IMR-90 (cell line): ENCODE results near the gene DNAH17. TPM values are rescaled to one million over a fixed set of nuclear protein-coding genes. Genes with fewer than 3 reads are reported as not detected.

Experiments used
- ATAC-seq: fragments of 200-7000 bp; cut with Tn5 transposase; 2 replicates; pipeline ENCODE4 v1.9.1; 2020; ENCODE audit warnings: low read depth, mild to moderate bottlenecking, moderate library complexity
- BruUV-seq: library from RNA; stranded (reverse); fragments of 400-500 nt; replicated peaks from 2 replicates; lab custom pipeline; 2021; lab: Mats Ljungman, UMichigan
- CTCF ChIA-PET: fragments of 300-600 bp; formaldehyde crosslinking; extraction: SDS; loops from one replicate; lab custom pipeline; 2021; ENCODE audit warnings: antibody characterized with exemption; lab: Yijun Ruan, JAX
- POLR2A ChIA-PET: fragments of 300-600 bp; sonication (Branson Sonifier 250); formaldehyde crosslinking; loops from one replicate; lab custom pipeline; 2022; ENCODE audit warnings: antibody characterized with exemption; ENCODE audit not compliant: unreplicated experiment; lab: Charles Lee
- DNase-seq: peaks from one replicate; pipeline ENCODE4 v3.0.0; 2013
- H2AFZ ChIP-seq: replicated peaks from 2 replicates; pipeline ENCODE3; 2013; ENCODE audit warnings: low read length, mild to moderate bottlenecking; ENCODE audit not compliant: poor library complexity
- H2AK5ac ChIP-seq: 2 replicates; pipeline ENCODE4 v1.6.1; 2013; ENCODE audit warnings: low read depth, low read length, inconsistent platforms
- H2AK9ac ChIP-seq: replicated peaks from 2 replicates; pipeline ENCODE3; 2013; ENCODE audit warnings: mild to moderate bottlenecking, low read depth, low read length, moderate library complexity; ENCODE audit not compliant: poor library complexity
- H2BK120ac ChIP-seq: 2 replicates; pipeline ENCODE4 v1.6.1; 2013; ENCODE audit warnings: low read depth, low read length, inconsistent platforms
- H2BK15ac ChIP-seq: 3 replicates; pipeline ENCODE4 v1.6.1; 2013; ENCODE audit warnings: low read depth, low read length, inconsistent platforms
- H2BK20ac ChIP-seq: 2 replicates; pipeline ENCODE4 v1.6.1; 2013; ENCODE audit warnings: low read depth, mild to moderate bottlenecking, inconsistent platforms, low read length, moderate library complexity
- H2BK5ac ChIP-seq: 2 replicates; pipeline ENCODE4 v1.6.1; 2013; ENCODE audit warnings: mild to moderate bottlenecking, low read depth, low read length, inconsistent platforms; ENCODE audit not compliant: poor library complexity, severe bottlenecking
- H3K14ac ChIP-seq: replicated peaks from 2 replicates; pipeline ENCODE4 v1.6.1; 2013; ENCODE audit warnings: low read depth, low read length, inconsistent platforms
- H3K18ac ChIP-seq: 2 replicates; pipeline ENCODE4 v1.6.1; 2013; ENCODE audit warnings: low read depth, low read length, control low read depth
- H3K23ac ChIP-seq: 2 replicates; pipeline ENCODE4 v1.6.1; 2013; ENCODE audit warnings: low read depth, low read length, inconsistent platforms
- H3K27ac ChIP-seq: 2 replicates; pipeline ENCODE4 v1.5.1; 2013; ENCODE audit warnings: mild to moderate bottlenecking, control low read depth, low read length; ENCODE audit not compliant: insufficient read depth
- H3K27me3 ChIP-seq: 2 replicates; pipeline ENCODE4 v1.6.1; 2013; ENCODE audit warnings: low read length; ENCODE audit not compliant: control insufficient read depth, insufficient read depth
- H3K36me3 ChIP-seq: 2 replicates; pipeline ENCODE4 v1.6.1; 2013; ENCODE audit warnings: low read length, mixed read lengths; ENCODE audit not compliant: control insufficient read depth, insufficient read depth
- H3K4ac ChIP-seq: 2 replicates; pipeline ENCODE4 v1.6.1; 2013; ENCODE audit warnings: low read depth, low read length, inconsistent platforms
- H3K4me1 ChIP-seq: 2 replicates; pipeline ENCODE4 v1.6.1; 2013; ENCODE audit warnings: low read length, mixed read lengths; ENCODE audit not compliant: control insufficient read depth, insufficient read depth
- H3K4me2 ChIP-seq: 2 replicates; pipeline ENCODE4 v1.6.1; 2013; ENCODE audit warnings: low read depth, mild to moderate bottlenecking, control low read depth, low read length, moderate library complexity
- H3K4me3 ChIP-seq: 2 replicates; pipeline ENCODE4 v1.5.1; 2013; ENCODE audit warnings: low read depth, mild to moderate bottlenecking, control low read depth, low read length, moderate library complexity; ENCODE audit not compliant: insufficient read depth
- H3K56ac ChIP-seq: 2 replicates; pipeline ENCODE4 v1.6.1; 2013; ENCODE audit warnings: low read length, inconsistent platforms; ENCODE audit not compliant: insufficient read depth; ENCODE audit errors: extremely low read depth
- H3K79me1 ChIP-seq, 2 experiments: 2 replicates each; pipeline ENCODE4 v1.6.1; 2013; ENCODE audit warnings: low read length in 2 of 2, inconsistent platforms in 1 of 2, low read depth in 1 of 2
- H3K9ac ChIP-seq: 2 replicates; pipeline ENCODE4 v1.6.1; 2013; ENCODE audit warnings: low read depth, low read length, control low read depth
- H3K9me1 ChIP-seq: 2 replicates; pipeline ENCODE4 v1.6.1; 2013; ENCODE audit warnings: low read length, inconsistent platforms; ENCODE audit not compliant: insufficient read depth
- H3K9me3 ChIP-seq: 2 replicates; pipeline ENCODE4 v1.6.1; 2013; ENCODE audit warnings: low read length; ENCODE audit not compliant: control insufficient read depth, insufficient read depth
- H4K20me1 ChIP-seq: 2 replicates; pipeline ENCODE4 v1.6.1; 2013; ENCODE audit warnings: low read length, inconsistent platforms; ENCODE audit not compliant: insufficient read depth
- H4K5ac ChIP-seq: 2 replicates; pipeline ENCODE4 v1.6.1; 2013; ENCODE audit warnings: mild to moderate bottlenecking, low read depth, low read length, control low read depth
- H4K8ac ChIP-seq, 2 experiments: 2 replicates each; pipeline ENCODE4 v1.6.1; 2013; ENCODE audit warnings: low read depth in 2 of 2, low read length in 2 of 2, control low read depth in 1 of 2, inconsistent platforms in 1 of 2
- H4K91ac ChIP-seq: 2 replicates; pipeline ENCODE4 v1.6.1; 2013; ENCODE audit warnings: low read depth, low read length, inconsistent platforms; ENCODE audit not compliant: insufficient read depth
- BHLHE40 ChIP-seq: fragments of 150-350 bp; IDR thresholded peaks from 2 replicates; pipeline ENCODE4 v1.6.1; 2016; ENCODE audit warnings: mild to moderate bottlenecking, low read depth, low read length
- CEBPB ChIP-seq: IDR thresholded peaks from 2 replicates; pipeline ENCODE4 v1.6.1; 2012; ENCODE audit warnings: low read depth, low read length, improper control_type of control experiment
- CHD1 ChIP-seq: IDR thresholded peaks from 2 replicates; pipeline ENCODE4 v1.6.1; 2012; ENCODE audit warnings: low read depth, low read length, improper control_type of control experiment
- CTCF ChIP-seq: conservative IDR thresholded peaks from 2 replicates; pipeline ENCODE4 v1.5.1; 2012; ENCODE audit warnings: mild to moderate bottlenecking, low read depth, low read length, improper control_type of control experiment
- MAFK ChIP-seq: IDR thresholded peaks from 2 replicates; pipeline ENCODE4 v1.6.1; 2012; ENCODE audit warnings: low read depth, low read length, improper control_type of control experiment
- MAZ ChIP-seq: IDR thresholded peaks from 2 replicates; pipeline ENCODE4 v1.6.1; 2012; ENCODE audit warnings: low read depth, mild to moderate bottlenecking, low read length, improper control_type of control experiment, moderate library complexity, borderline replicate concordance
- MXI1 ChIP-seq: IDR thresholded peaks from 2 replicates; pipeline ENCODE4 v1.6.1; 2012; ENCODE audit warnings: low read depth, mild to moderate bottlenecking, low read length, moderate library complexity, borderline replicate concordance
- RAD21 ChIP-seq: IDR thresholded peaks from 2 replicates; pipeline ENCODE4 v1.6.1; 2012; ENCODE audit warnings: low read length, improper control_type of control experiment
- RFX5 ChIP-seq: IDR thresholded peaks from 2 replicates; pipeline ENCODE4 v1.8.0; 2012; ENCODE audit warnings: low read depth, mild to moderate bottlenecking, low read length, moderate library complexity
- SMC3 ChIP-seq: fragments of 150-350 bp; IDR thresholded peaks from 2 replicates; pipeline ENCODE4 v1.6.1; 2016; ENCODE audit warnings: low read depth, mild to moderate bottlenecking, antibody characterized with exemption, low read length, moderate library complexity
- USF2 ChIP-seq: fragments of 150-350 bp; IDR thresholded peaks from 2 replicates; pipeline ENCODE4 v1.6.1; 2017; ENCODE audit warnings: mild to moderate bottlenecking, antibody characterized with exemption, low read length, low read depth
- WGBS, 2 experiments: methylation state at CpG; one replicate each; pipeline versions ENCODE4 v1.1.5 to v1.1.7; 2013; ENCODE audit warnings: missing lambda C conversion rate in 2 of 2; ENCODE audit not compliant: insufficient read length in 1 of 2; ENCODE audit errors: extremely low coverage in 2 of 2; 5-methylcytosine and 5-hydroxymethylcytosine counted together
- dilution Hi-C: fragments of 300-500 bp; cut with HindIII; formaldehyde crosslinking; loops from one replicate; pipeline ENCODE4 v1.14.3; 2018; ENCODE audit warnings: low sequenced_read_pairs; ENCODE audit not compliant: unreplicated experiment
- in situ Hi-C: fragments of 300-500 bp; cut with MboI; formaldehyde crosslinking; loops from 3 replicates; pipeline ENCODE4 v1.14.3; 2019; ENCODE audit warnings: low sequenced_read_pairs, inconsistent platforms, mixed read lengths
- intact Hi-C: fragments of 100-400 bp; cut with micrococcal nuclease; formaldehyde crosslinking; loops from 2 replicates; pipeline ENCODE4 v1.10.0; 2022
- polyA plus RNA-seq, 3 experiments: library from polyadenylated mRNA; depleted of rRNA; stranded (reverse); fragments of >200 nt; gene quantifications; 2 replicates each; pipeline ENCODE4 v1.2.3, GENCODE V29; 2012; ENCODE audit warnings: low replicate concordance in 1 of 3
- total RNA-seq: library from RNA; depleted of rRNA; stranded (reverse); fragments of >200 nt; gene quantifications from 2 replicates; pipeline ENCODE4 v1.2.3, GENCODE V29; 2012
- TF ChIP-seq, protein P1 (sequence below): fragments of 150-350 bp; IDR thresholded peaks from 2 replicates; pipeline ENCODE4 v1.6.1; 2016; ENCODE audit warnings: low read depth, mild to moderate bottlenecking, low read length, moderate library complexity, borderline replicate concordance

Gene DNAH17
- total and polyA plus RNA-seq, 2 of the 4 experiments (the other 2 are of a cell fraction): not detected

GRCh38 chr17:78475211-78475610 lies 102.0 kb downstream of the DNAH17 start:
- in situ Hi-C loops: loop anchor here (25.0 kb wide), 1 partner anchor 487 kb away; no protein-coding TSS in a partner anchor
- Histone ChIP-seq H3K4me2 (no peak overlapping the region), H4K5ac (no peak overlapping the region), H3K27ac (no peak overlapping the region), H2BK5ac (no peak overlapping the region), H4K91ac (peak overlapping the region; percentile 38; the same call in 1 of the 2 replicates), H3K56ac (no peak overlapping the region), H3K9me3 (no peaks in the 10 kb centered on the region), H4K8ac (no peak overlapping the region), H2AK5ac (no peak overlapping the region), H4K20me1 (no peaks in the 10 kb centered on the region), H3K9ac (no peak overlapping the region), H3K14ac (no peak overlapping the region), H3K4me1 (peaks cover 10% of the 10 kb centered on the region), H3K18ac (no peak overlapping the region), H3K9me1 (peaks cover 9% of the 10 kb centered on the region), H3K36me3 (no peaks in the 10 kb centered on the region), H3K79me1 (no peaks in the 10 kb centered on the region), H3K4ac (peak overlapping the region; percentile 12; the same call in 1 of the 2 replicates), H2AK9ac (no peak overlapping the region), H3K23ac (no peak overlapping the region), H2BK20ac (no peak overlapping the region), H3K27me3 (peaks cover 5% of the 10 kb centered on the region; the same call in 1 of the 2 replicates), H2BK120ac (no peak overlapping the region), H2AFZ (no peak overlapping the region), H2BK15ac (no peak overlapping the region; the same call in 2 of the 3 replicates), H3K4me3 (no peak overlapping the region)
- no TSS peak for BruUV-seq
- TF ChIP-seq RAD21 (no peak), CTCF (no peak), MXI1 (no peak), SMC3 (no peak), BHLHE40 (no peak), MAFK (no peak), MAZ (no peak), CHD1 (no peak), RFX5 (no peak), USF2 (no peak), CEBPB (no peak)
- TF ChIP-seq, protein P1, sequence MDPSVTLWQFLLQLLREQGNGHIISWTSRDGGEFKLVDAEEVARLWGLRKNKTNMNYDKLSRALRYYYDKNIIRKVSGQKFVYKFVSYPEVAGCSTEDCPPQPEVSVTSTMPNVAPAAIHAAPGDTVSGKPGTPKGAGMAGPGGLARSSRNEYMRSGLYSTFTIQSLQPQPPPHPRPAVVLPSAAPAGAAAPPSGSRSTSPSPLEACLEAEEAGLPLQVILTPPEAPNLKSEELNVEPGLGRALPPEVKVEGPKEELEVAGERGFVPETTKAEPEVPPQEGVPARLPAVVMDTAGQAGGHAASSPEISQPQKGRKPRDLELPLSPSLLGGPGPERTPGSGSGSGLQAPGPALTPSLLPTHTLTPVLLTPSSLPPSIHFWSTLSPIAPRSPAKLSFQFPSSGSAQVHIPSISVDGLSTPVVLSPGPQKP: no peak
- DNase-seq: no peak
- ChIA-PET POLR2A (no interaction called here), CTCF (no interaction called here)
- no peak for ATAC-seq
- intact Hi-C loops: no loop called here
- dilution Hi-C loops: no loop called here
- WGBS, 2 experiments: 76% methylated on average over 7 of the region's 16 CpGs; no CpG with 5 or more reads in 1 of the 2 experiments
